ENCODE data around the gene STAMBP. TPM values are rescaled to one million over a fixed set of nuclear protein-coding genes. Genes with fewer than 3 reads are reported as not detected.
"Not testable (repeated sequence)": the region's sequence is repeated elsewhere in the genome, so short reads cannot be mapped to it uniquely, and the experiment has no call there.

Gene STAMBP
- polyA plus RNA-seq, 1 donor from 2014 or later: 69.1 TPM

DNA sequence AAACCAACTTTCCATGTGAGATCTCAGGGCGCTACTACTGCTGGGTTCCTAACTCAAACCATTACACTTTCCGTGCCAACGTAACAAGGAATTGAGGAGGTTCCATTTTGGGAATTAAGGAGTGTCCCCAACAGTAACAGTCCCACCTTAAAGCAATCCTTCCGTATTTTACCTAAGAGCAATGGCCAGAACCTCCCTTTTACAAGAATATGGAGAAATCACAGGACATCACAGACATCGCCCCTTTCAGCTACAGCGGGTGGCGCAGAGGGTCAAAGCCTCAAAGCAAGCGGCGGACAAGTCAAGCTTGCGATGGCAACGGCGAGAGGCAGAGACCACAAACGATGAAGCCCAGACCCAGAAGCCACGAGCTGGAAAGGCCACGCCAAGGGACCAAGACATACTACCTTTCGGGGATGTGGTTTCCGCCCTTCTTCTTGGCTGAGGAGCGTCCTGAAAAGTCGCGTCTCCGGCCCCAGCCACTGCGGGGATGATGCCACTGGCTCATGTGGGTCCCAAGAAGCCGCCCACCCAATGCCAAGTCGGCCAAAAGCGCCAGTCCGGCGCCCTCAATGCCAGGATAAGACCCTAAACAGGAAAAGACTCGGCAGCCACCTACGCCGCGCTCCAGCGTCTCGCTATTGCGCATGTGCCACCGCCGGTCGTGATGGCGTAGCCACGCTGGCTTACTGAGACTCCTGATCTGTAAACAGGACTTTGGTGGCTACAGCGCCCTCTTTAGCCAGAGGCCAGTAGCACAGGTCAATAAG lies 49.1 kb upstream of the STAMBP start, which contains the start of gene DUSP11:
TSS of gene DUSP11 (minus strand) at position 637 of the 770 bp plus-strand sequence. CDS start at position 508, 129 bp downstream.
- H3K27ac ChIP-seq (ENCODE audit: low read length): peak within 1 kb of the TSS; percentile 77
- H3K9ac ChIP-seq (ENCODE audit: low read length): peak within 1 kb of the TSS; percentile 86
- H3F3A ChIP-seq (ENCODE audit: insufficient read depth, low read length, poor library complexity, severe bottlenecking): no peaks in the 10 kb centered on the region
- no peaks in the 10 kb centered on the region for H3K36me3 ChIP-seq (ENCODE audit: insufficient read depth, low read length)
- TF ChIP-seq EZH2 (IDR thresholded peaks at IDR 0.05; ENCODE audit: borderline replicate concordance, insufficient read depth, low read length, poor library complexity, severe bottlenecking) (no peak), MXI1 (conservative IDR thresholded peaks at IDR 0.05; ENCODE audit: poor library complexity, severe bottlenecking) (peak; percentile 80), POLR2AphosphoS5 (IDR thresholded peaks at IDR 0.05) (peak; percentile 85), SMC3 (conservative IDR thresholded peaks at IDR 0.05; ENCODE audit: poor library complexity) (peak; percentile 53), EP300 (conservative IDR thresholded peaks at IDR 0.05; ENCODE audit: poor library complexity, severe bottlenecking) (no peak), TAF1 (IDR thresholded peaks at IDR 0.05; ENCODE audit: low read depth) (peak; percentile 64), RAD21 (conservative IDR thresholded peaks at IDR 0.05) (peak; percentile 59)
- TF ChIP-seq, protein P1, sequence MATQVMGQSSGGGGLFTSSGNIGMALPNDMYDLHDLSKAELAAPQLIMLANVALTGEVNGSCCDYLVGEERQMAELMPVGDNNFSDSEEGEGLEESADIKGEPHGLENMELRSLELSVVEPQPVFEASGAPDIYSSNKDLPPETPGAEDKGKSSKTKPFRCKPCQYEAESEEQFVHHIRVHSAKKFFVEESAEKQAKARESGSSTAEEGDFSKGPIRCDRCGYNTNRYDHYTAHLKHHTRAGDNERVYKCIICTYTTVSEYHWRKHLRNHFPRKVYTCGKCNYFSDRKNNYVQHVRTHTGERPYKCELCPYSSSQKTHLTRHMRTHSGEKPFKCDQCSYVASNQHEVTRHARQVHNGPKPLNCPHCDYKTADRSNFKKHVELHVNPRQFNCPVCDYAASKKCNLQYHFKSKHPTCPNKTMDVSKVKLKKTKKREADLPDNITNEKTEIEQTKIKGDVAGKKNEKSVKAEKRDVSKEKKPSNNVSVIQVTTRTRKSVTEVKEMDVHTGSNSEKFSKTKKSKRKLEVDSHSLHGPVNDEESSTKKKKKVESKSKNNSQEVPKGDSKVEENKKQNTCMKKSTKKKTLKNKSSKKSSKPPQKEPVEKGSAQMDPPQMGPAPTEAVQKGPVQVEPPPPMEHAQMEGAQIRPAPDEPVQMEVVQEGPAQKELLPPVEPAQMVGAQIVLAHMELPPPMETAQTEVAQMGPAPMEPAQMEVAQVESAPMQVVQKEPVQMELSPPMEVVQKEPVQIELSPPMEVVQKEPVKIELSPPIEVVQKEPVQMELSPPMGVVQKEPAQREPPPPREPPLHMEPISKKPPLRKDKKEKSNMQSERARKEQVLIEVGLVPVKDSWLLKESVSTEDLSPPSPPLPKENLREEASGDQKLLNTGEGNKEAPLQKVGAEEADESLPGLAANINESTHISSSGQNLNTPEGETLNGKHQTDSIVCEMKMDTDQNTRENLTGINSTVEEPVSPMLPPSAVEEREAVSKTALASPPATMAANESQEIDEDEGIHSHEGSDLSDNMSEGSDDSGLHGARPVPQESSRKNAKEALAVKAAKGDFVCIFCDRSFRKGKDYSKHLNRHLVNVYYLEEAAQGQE (IDR thresholded peaks at IDR 0.05; ENCODE audit: borderline replicate concordance): peak; percentile 2
- TF ChIP-seq, protein P2, sequence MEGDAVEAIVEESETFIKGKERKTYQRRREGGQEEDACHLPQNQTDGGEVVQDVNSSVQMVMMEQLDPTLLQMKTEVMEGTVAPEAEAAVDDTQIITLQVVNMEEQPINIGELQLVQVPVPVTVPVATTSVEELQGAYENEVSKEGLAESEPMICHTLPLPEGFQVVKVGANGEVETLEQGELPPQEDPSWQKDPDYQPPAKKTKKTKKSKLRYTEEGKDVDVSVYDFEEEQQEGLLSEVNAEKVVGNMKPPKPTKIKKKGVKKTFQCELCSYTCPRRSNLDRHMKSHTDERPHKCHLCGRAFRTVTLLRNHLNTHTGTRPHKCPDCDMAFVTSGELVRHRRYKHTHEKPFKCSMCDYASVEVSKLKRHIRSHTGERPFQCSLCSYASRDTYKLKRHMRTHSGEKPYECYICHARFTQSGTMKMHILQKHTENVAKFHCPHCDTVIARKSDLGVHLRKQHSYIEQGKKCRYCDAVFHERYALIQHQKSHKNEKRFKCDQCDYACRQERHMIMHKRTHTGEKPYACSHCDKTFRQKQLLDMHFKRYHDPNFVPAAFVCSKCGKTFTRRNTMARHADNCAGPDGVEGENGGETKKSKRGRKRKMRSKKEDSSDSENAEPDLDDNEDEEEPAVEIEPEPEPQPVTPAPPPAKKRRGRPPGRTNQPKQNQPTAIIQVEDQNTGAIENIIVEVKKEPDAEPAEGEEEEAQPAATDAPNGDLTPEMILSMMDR (IDR thresholded peaks at IDR 0.05; ENCODE audit: poor library complexity, severe bottlenecking): peak; percentile 97
- peak within 1 kb of the TSS; percentile 63 for H3K4me2 ChIP-seq (ENCODE audit: low read length)
- no peaks in the 10 kb centered on the region for H3K9me3 ChIP-seq (ENCODE audit: low read length)
- peak within 1 kb of the TSS; percentile 96 for H2AFZ ChIP-seq (ENCODE audit: low read depth, low read length)
- H3K27me3 ChIP-seq (ENCODE audit: insufficient read depth, low read depth, low read length): no peaks in the 10 kb centered on the region
- H4K20me1 ChIP-seq (ENCODE audit: insufficient read depth): no peaks in the 10 kb centered on the region
- no peaks in the 10 kb centered on the region for H3K9me2 ChIP-seq (ENCODE audit: insufficient read depth, low read length)
- H3K4me3 ChIP-seq (ENCODE audit: low read length): peak within 1 kb of the TSS; percentile 85
- H3K79me2 ChIP-seq (replicated peaks; ENCODE audit: insufficient read depth, low read length): peaks cover 20% of the 10 kb centered on the region

DNA sequence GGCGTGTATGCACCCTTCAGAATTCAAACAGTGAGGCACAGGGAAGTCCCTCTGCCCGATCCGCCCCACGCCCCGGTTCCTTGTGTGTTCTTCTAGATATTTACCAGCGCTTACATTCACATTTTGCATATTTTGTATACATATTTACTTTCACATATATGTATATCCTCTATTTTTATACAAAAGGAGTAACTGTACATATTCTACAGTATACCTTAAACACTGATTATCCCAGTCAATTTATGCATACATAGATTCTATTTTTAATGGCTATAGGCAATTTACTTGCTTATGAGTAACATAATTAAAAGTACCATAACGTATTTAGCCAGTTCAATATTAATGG lies 48.6 kb upstream of the STAMBP start:
- H3F3A ChIP-seq (ENCODE audit: insufficient read depth, low read length, poor library complexity, severe bottlenecking): no peaks in the 10 kb centered on the region
- TF ChIP-seq MXI1 (conservative IDR thresholded peaks at IDR 0.05; ENCODE audit: poor library complexity, severe bottlenecking) (no peak), EP300 (conservative IDR thresholded peaks at IDR 0.05; ENCODE audit: poor library complexity, severe bottlenecking) (no peak), POLR2AphosphoS5 (IDR thresholded peaks at IDR 0.05) (no peak), EZH2 (IDR thresholded peaks at IDR 0.05; ENCODE audit: borderline replicate concordance, insufficient read depth, low read length, poor library complexity, severe bottlenecking) (no peak), TAF1 (IDR thresholded peaks at IDR 0.05; ENCODE audit: low read depth) (no peak), SMC3 (conservative IDR thresholded peaks at IDR 0.05; ENCODE audit: poor library complexity) (no peak), RAD21 (conservative IDR thresholded peaks at IDR 0.05) (no peak)
- TF ChIP-seq, protein P2 (IDR thresholded peaks at IDR 0.05; ENCODE audit: poor library complexity, severe bottlenecking): no peak
- TF ChIP-seq, protein P1 (IDR thresholded peaks at IDR 0.05; ENCODE audit: borderline replicate concordance): no peak
- H2AFZ ChIP-seq (ENCODE audit: low read depth, low read length): no peak overlapping the region
- no peak overlapping the region for H3K27ac ChIP-seq (ENCODE audit: low read length)
- H3K36me3 ChIP-seq (ENCODE audit: insufficient read depth, low read length): no peaks in the 10 kb centered on the region
- no peaks in the 10 kb centered on the region for H3K9me3 ChIP-seq (ENCODE audit: low read length)
- peak overlapping the region; percentile 85 for H3K4me3 ChIP-seq (ENCODE audit: low read length)
- no peaks in the 10 kb centered on the region for H3K9me2 ChIP-seq (ENCODE audit: insufficient read depth, low read length)
- no peak overlapping the region for H3K9ac ChIP-seq (ENCODE audit: low read length)
- H4K20me1 ChIP-seq (ENCODE audit: insufficient read depth): no peaks in the 10 kb centered on the region
- no peak overlapping the region for H3K4me2 ChIP-seq (ENCODE audit: low read length)
- H3K79me2 ChIP-seq (replicated peaks; ENCODE audit: insufficient read depth, low read length): peaks cover 20% of the 10 kb centered on the region
- no peaks in the 10 kb centered on the region for H3K27me3 ChIP-seq (ENCODE audit: insufficient read depth, low read depth, low read length)

DNA sequence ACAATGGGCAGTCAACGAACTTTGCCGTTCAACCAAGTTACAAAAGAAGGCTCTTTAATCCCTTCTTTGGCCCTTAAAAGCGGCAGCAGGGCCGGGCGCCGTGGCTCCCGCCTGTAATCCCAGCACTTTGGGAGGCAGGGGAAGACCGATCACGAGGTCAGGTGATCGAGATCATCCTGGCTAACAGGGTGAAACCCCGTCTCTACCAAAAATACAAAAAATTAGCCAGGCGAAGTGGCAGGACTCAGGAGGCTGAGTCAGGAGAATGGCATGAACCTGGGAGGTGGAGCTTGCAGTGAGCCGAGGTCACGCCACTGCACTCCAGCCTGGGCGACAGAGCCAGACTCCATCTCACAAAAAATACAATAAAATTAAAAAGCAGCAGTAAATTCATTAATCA lies 45.4 kb upstream of the STAMBP start:
- H4K20me1 ChIP-seq (ENCODE audit: insufficient read depth); H3F3A ChIP-seq (ENCODE audit: insufficient read depth, low read length, poor library complexity, severe bottlenecking); H3K4me3 ChIP-seq (ENCODE audit: low read length); H2AFZ ChIP-seq (ENCODE audit: low read depth, low read length); H3K9me3 ChIP-seq (ENCODE audit: low read length); H3K27ac ChIP-seq (ENCODE audit: low read length); H3K9ac ChIP-seq (ENCODE audit: low read length); H3K27me3 ChIP-seq (ENCODE audit: insufficient read depth, low read depth, low read length); H3K9me2 ChIP-seq (ENCODE audit: insufficient read depth, low read length); H3K4me2 ChIP-seq (ENCODE audit: low read length); H3K36me3 ChIP-seq (ENCODE audit: insufficient read depth, low read length): not testable (repeated sequence)
- H3K79me2 ChIP-seq (replicated peaks; ENCODE audit: insufficient read depth, low read length): peaks cover 15% of the 10 kb centered on the region
